ENCODE measurements around the gene BAX. TPM values are rescaled to one million over a fixed set of nuclear protein-coding genes. Genes with fewer than 3 reads are reported as not detected.

BAX gene
- total and polyA plus RNA-seq, 9 of the 15 experiments (the other 6 are each of a cell fraction or from before 2014, with no cell fraction given) = 3.2 to 95.4 (median 44.5) TPM

DNA sequence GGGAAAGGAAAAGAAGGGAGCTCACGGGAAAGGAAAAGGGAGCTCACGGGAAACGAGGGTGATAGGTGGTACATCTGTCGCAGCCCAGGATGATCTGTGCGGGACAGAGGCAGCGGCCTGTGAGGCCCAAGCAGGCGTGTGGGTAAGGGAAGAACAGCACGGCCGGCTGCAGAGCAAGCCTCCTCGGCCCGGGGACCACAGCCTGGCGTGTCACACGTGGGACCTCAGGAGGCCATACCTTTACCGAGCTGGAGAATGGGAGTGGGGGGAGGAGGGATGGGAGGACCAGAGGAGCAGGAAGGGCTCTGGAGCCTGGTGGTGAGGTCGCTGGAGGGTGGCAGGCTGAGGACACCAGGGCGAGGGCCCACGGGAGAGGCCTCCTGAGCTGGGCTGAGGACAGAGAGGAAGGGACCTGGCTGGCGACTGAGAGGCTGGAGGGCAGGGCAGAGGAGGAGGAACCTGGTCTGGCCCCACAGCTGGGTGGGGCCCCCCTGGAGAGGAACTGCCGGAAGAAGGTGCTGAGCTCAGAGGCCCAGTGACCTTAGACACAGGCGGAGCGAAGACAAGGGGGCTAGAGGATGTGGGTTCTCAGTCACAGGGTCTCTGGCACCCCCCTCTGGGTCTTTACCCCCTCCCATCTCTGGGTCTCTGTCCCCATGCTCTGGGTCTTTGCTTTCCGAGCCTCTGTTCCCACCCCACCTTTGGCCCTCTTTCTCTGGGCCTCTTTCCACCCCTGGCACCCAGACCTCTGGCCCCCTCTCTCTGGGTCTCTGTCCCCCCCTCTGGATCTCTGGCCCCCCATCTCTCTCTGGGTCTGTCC, 7.6 kb downstream of the BAX start (continued):
- TF ChIP-seq TAF7 (tag; IDR thresholded peaks at IDR 0.05) = no peak; the same call in 1 of the 2 replicates
- peak; percentile 89 for TF ChIP-seq SMAD4 (CRISPR knock-in tag; conservative IDR thresholded peaks at IDR 0.05)
- TF ChIP-seq ZNF512 (tag; IDR thresholded peaks at IDR 0.05) = no peak
- TF ChIP-seq ZBTB1 (CRISPR knock-in tag; IDR thresholded peaks at IDR 0.05; ENCODE audit: borderline replicate concordance, low read depth) = 0 out of 2 replicates have a peak, but pooled peaks have one; percentile 49
- TF ChIP-seq ATF7 (IDR thresholded peaks at IDR 0.05) = peak; percentile 73
- TF ChIP-seq MYC (IDR thresholded peaks at IDR 0.05; ENCODE audit: low read depth, low read length) = peak; percentile 78
- TF ChIP-seq MYC (CRISPR knock-in tag; IDR thresholded peaks at IDR 0.05; ENCODE audit: borderline replicate concordance, low read depth) = peak; percentile 18; the same call in 1 of the 2 replicates
- TF ChIP-seq FOXK2 (conservative IDR thresholded peaks at IDR 0.05 in 1 of 2, IDR thresholded peaks at IDR 0.05 in 1 of 2; ENCODE audit: low read depth in 2 of 2) = peak in 1 of 2 experiments; percentile 49; a peak in 1 of 4 replicates
- 0 out of 2 replicates have a peak, but pooled peaks have one; percentile 62 for TF ChIP-seq SOX6 (IDR thresholded peaks at IDR 0.05)
- TF ChIP-seq, protein P1, sequence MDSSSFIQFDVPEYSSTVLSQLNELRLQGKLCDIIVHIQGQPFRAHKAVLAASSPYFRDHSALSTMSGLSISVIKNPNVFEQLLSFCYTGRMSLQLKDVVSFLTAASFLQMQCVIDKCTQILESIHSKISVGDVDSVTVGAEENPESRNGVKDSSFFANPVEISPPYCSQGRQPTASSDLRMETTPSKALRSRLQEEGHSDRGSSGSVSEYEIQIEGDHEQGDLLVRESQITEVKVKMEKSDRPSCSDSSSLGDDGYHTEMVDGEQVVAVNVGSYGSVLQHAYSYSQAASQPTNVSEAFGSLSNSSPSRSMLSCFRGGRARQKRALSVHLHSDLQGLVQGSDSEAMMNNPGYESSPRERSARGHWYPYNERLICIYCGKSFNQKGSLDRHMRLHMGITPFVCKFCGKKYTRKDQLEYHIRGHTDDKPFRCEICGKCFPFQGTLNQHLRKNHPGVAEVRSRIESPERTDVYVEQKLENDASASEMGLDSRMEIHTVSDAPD (CRISPR knock-in tag; IDR thresholded peaks at IDR 0.05) = no peak
- TF ChIP-seq RFX1 (IDR thresholded peaks at IDR 0.05) = no peak
- no peak for TF ChIP-seq HEY1 (CRISPR knock-in tag; IDR thresholded peaks at IDR 0.05; ENCODE audit: borderline replicate concordance)
- TF ChIP-seq KLF1 (tag; IDR thresholded peaks at IDR 0.05) = peak; percentile 73
- TF ChIP-seq, protein P2, sequence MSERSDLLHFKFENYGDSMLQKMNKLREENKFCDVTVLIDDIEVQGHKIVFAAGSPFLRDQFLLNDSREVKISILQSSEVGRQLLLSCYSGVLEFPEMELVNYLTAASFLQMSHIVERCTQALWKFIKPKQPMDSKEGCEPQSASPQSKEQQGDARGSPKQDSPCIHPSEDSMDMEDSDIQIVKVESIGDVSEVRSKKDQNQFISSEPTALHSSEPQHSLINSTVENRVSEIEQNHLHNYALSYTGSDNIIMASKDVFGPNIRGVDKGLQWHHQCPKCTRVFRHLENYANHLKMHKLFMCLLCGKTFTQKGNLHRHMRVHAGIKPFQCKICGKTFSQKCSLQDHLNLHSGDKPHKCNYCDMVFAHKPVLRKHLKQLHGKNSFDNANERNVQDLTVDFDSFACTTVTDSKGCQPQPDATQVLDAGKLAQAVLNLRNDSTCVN (CRISPR knock-in tag; IDR thresholded peaks at IDR 0.05) = peak; percentile 21; the same call in 1 of the 2 replicates
- peak; percentile 78 for TF ChIP-seq NR2C2 (CRISPR knock-in tag; IDR thresholded peaks at IDR 0.05)
- peak; percentile 83 for TF ChIP-seq NR2C2 (tag; IDR thresholded peaks at IDR 0.05)
- peak; percentile 2; the same call in 1 of the 2 replicates for TF ChIP-seq KDM2B (CRISPR knock-in tag; IDR thresholded peaks at IDR 0.05)
- no peak for TF ChIP-seq FOXM1 (IDR thresholded peaks at IDR 0.05; ENCODE audit: low read depth)
- no peak for TF ChIP-seq FOXM1 (CRISPR knock-in tag; IDR thresholded peaks at IDR 0.05; ENCODE audit: low read depth)
- TF ChIP-seq TBP (optimal IDR thresholded peaks at IDR 0.05; ENCODE audit: low read depth, low read length) = no peak
- peak; percentile 88 for TF ChIP-seq POLR2B (IDR thresholded peaks at IDR 0.05; ENCODE audit: low read depth, partially characterized antibody)
- no peak for TF ChIP-seq SNIP1 (IDR thresholded peaks at IDR 0.05; ENCODE audit: low read depth)
- peak; percentile 48; the same call in 1 of the 2 replicates for TF ChIP-seq DPF2 (IDR thresholded peaks at IDR 0.05)
- TF ChIP-seq ZNF140 (CRISPR knock-in tag; IDR thresholded peaks at IDR 0.05) = no peak
- no peak for TF ChIP-seq BACH1 (tag; IDR thresholded peaks at IDR 0.05)
- TF ChIP-seq ERF (CRISPR knock-in tag; IDR thresholded peaks at IDR 0.05) = 0 out of 2 replicates have a peak, but pooled peaks have one; percentile 75
- TF ChIP-seq ZKSCAN1 (IDR thresholded peaks at IDR 0.05; ENCODE audit: low read depth, low read length) = no peak
